ENCODE results near the gene NEURL3.

DNA sequence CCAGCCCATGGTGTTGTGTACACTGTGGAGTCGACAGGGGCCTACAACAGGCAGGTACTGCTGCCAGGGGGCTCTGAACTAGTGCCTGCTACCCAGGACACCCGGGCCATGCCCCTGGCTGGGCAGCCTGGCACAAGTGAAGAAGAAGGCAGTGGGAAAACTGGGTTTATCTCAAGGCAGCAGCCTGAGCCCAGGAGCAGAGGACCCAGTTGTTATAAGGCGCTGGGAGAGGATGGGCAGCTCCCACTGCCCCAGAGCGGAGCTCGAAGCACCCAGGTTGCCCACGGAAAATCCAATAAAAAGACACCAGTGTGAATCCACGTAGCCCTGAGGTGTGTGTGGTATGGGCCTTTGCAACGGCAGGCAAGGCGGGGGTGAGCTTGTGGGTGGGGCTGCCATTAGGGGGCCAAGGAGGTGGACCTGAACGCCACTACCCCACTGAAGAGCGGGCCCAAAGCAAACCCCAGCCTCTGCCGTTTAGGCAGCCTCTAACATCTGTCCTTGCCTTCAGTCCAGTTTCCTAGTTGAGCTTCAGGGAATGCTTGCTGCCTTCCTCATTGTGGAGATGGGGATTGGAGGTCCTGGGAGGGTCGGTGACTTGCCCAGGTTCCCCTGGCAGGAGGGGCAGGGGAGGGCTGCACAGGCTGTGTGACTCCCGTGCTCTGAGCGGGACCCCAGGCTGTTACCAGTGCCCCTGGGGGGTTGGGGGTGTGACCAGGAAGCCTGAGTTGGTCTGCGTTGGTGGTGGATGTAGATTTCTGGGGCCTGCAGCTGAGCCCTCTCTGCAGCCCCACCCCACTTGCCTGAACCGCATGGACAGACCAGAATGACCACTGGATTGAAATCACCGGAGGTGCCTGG, 47.4 kb upstream of the NEURL3 start:
- TF ChIP-seq CTCF (IDR thresholded peaks at IDR 0.05) (no peak), POLR2AphosphoS5 (IDR thresholded peaks at IDR 0.05) (no peak)

All from prostate gland (tissue), 2 donors.